Motor neuron (in vitro differentiated cells): Measurements from ENCODE around the gene PPL. TPM values are rescaled to one million over a fixed set of nuclear protein-coding genes. Genes with fewer than 3 reads are reported as not detected.

Experiments
- ATAC-seq, 8 experiments: fragments of 200-7000 bp; cut with Tn5 transposase; replicated peaks in 6 of 8; 2 replicates each; pipeline ENCODE4 v1.8.0; 2021; ENCODE audit warnings: mild to moderate bottlenecking in 8 of 8, moderate library complexity in 8 of 8
- H3K27ac ChIP-seq, 2 donors: fragments of 250-450 bp; sonication (Bioruptor Pico); 2 replicates each; pipeline ENCODE4 v1.9.0; 2021; ENCODE audit warnings: antibody characterized with exemption in 2 of 2, mild to moderate bottlenecking in 2 of 2, moderate library complexity in 1 of 2
- H3K4me1 ChIP-seq, 2 donors: fragments of 250-450 bp; sonication (Bioruptor Pico); replicated peaks in 1 of 2; 2 replicates each; pipeline ENCODE4 v1.6.1; 2021; ENCODE audit warnings: antibody characterized with exemption in 2 of 2, mild to moderate bottlenecking in 2 of 2, moderate library complexity in 1 of 2
- H3K4me3 ChIP-seq, 5 donors: fragments of 250-450 bp; sonication (Bioruptor Pico); 2 replicates each; pipeline ENCODE4 v1.9.0; 2021; ENCODE audit warnings: antibody characterized with exemption in 5 of 5, mild to moderate bottlenecking in 5 of 5, moderate library complexity in 4 of 5
- WGBS, 10 experiments: fragments of 450-650 bp; shearing (Covaris generic); methylation state at CpG; one replicate each; pipeline ENCODE4 v1.0.0; 2022; 5-methylcytosine and 5-hydroxymethylcytosine counted together
- in situ Hi-C, 9 experiments: fragments of 400-800 bp; cut with MboI; loops; one replicate each; pipeline ENCODE4 v1.15.0; 2021; ENCODE audit warnings: low sequenced_read_pairs in 9 of 9, low pct_unique_long_range_greater_than_20kb in 2 of 9; ENCODE audit not compliant: unreplicated experiment in 9 of 9
- total RNA-seq, 8 experiments: library from RNA; unstranded; fragments of 300-600 nt; gene quantifications; 2 replicates each; pipeline versions ENCODE4 v1.2.3 to v1.2.4, GENCODE V29; 2022

The PPL gene
- total RNA-seq, 8 experiments from 2014 or later = 0.92 to 357 (median 3.6) TPM

DNA sequence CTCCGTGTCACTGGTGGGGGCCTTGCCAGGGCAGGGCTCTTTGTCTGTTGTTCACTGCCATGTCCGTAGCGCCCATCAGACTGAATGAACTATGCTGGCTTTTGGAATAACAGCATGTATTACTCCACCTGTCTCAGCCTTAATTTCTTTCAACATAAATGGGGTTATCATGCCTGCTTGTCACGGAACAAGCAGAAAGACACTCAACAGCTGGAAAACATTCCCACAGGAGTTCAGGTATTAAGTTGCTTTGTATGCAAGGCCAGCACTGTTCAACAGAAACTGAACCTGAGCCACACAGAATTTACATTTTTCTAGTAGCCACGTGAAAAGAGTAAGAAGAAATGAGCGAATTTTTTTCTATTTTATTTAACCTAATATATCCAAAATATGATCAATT, 13.1 kb downstream of the PPL start:
- Histone ChIP-seq H3K4me1 (no peaks in the 10 kb centered on the region), H3K4me3 (no peak overlapping the region), H3K27ac (no peak overlapping the region)
- ATAC-seq = no peak
- 49 to 100% (median 71%) methylated on average over 2 to 6 of the region's 6 CpGs; no CpG with 5 or more reads in 2 of the 10 experiments for WGBS, 10 experiments
- in situ Hi-C loops = no loop called here

GRCh38 chr16:4922721-4923342, 14.1 kb downstream of the PPL start:
- H3K4me1 ChIP-seq = no peaks in the 10 kb centered on the region
- in situ Hi-C loops = no loop called here
- H3K27ac ChIP-seq = no peak overlapping the region
- 50 to 100% (median 73%) methylated on average over 1 to 11 of the region's 18 CpGs; no CpG with 5 or more reads in 2 of the 10 experiments for WGBS, 10 experiments
- peak in 1 of 8 experiments; percentile 30 for ATAC-seq
- no peak overlapping the region for H3K4me3 ChIP-seq

- Histone ChIP-seq H3K4me3 (no peak overlapping the region), H3K4me1 (no peaks in the 10 kb centered on the region), H3K27ac (no peak overlapping the region)
- in situ Hi-C loops = no loop called here
- WGBS, 10 experiments = 29 to 100% (median 65%) methylated on average over 2 to 5 of the region's 5 CpGs; no CpG with 5 or more reads in 6 of the 10 experiments
- ATAC-seq = no peak
These were observed 16.1 kb downstream of the PPL start for GRCh38 chr16:4920826-4921225.

DNA sequence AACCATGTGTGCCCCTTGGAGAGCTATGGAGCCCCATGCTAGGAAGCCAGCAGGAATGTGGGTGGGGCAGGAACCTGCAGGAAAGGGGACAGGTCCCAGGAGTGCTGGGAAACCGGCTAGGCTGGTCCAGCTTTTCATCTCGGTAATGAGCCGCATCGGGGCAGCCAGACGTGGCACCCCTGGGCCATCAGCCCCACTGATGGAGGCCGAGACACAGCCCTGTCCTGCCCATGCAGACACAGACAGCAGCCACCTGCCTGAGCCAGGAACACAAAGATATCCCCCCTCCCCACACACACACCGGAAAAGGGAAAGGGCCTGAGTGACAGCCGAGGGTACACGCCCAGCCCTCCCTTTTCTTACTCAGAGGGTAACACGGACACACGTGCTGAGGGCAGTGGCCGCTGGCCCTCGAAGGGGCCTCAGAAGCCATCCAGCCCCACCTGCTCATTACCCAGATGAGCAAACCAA, 18.1 kb downstream of the PPL start:
- Histone ChIP-seq H3K4me3 (no peak overlapping the region), H3K4me1 (no peaks in the 10 kb centered on the region), H3K27ac (no peak overlapping the region)
- peak in 2 of 8 experiments; percentile 17 to 42 for ATAC-seq
- WGBS, 10 experiments = 33 to 60% (median 38%) methylated on average over 1 to 4 of the region's 13 CpGs; no CpG with 5 or more reads in 7 of the 10 experiments
- in situ Hi-C loops = no loop called here

DNA sequence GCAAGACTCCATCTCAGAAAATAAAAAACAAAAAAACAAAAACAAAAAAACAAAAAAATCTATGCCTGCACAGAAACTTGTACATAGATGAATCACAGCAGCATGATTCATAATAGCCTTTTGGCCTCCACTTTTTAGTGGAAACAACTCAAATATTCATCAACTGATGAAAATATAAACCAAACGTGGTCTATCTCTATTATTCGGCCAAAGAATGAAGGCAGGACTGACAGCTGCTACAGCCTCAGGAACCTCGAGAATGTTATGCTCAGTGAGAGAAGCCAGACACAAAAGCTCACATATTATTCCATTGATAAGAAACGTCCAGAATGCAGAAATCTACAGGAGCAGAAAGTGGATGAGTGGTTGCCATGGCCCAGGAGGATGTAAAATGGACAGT, 19.8 kb downstream of the PPL start:
- WGBS, 10 experiments = 0 to 73% (median 36%) methylated on average over 3 to 4 of the region's 4 CpGs; no CpG with 5 or more reads in 2 of the 10 experiments
- H3K27ac ChIP-seq = no peak overlapping the region
- peak in 1 of 8 experiments; percentile 2 for ATAC-seq
- H3K4me3 ChIP-seq = no peak overlapping the region
- in situ Hi-C loops = no loop called here
- no peaks in the 10 kb centered on the region for H3K4me1 ChIP-seq

DNA sequence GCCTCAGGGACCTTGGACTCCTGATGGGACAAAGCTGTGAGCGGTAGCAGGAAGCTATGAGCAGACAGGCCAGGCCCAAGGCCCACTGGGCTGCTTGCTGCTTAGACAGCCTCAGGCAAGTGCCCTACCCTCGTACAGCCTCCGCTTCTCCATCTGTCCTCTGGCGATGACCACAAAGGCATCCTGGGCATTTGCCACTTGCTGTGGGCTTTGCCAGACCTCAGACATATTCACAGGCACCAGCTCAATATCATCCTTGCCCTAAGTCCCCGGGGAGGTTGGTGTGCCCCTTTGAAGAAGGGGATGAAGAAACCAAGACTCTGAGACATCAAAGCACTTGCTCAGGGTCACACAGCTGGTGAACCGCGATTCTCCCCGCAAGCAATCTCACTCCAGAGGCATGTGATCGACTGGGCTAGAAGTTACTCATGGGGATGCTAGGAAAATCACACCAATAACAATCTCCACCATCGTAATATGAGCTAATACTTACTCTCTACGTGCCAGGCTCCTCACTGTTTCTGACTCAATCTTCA, 21.7 kb downstream of the PPL start:
- H3K4me3 ChIP-seq = no peak overlapping the region
- WGBS, 10 experiments = 29 to 80% (median 69%) methylated on average over 1 to 9 of the region's 11 CpGs; no CpG with 5 or more reads in 4 of the 10 experiments
- peak in 2 of 8 experiments; percentile 33 to 43 for ATAC-seq
- H3K4me1 ChIP-seq = no peaks in the 10 kb centered on the region
- no peak overlapping the region for H3K27ac ChIP-seq
- in situ Hi-C loops = no loop called here

DNA sequence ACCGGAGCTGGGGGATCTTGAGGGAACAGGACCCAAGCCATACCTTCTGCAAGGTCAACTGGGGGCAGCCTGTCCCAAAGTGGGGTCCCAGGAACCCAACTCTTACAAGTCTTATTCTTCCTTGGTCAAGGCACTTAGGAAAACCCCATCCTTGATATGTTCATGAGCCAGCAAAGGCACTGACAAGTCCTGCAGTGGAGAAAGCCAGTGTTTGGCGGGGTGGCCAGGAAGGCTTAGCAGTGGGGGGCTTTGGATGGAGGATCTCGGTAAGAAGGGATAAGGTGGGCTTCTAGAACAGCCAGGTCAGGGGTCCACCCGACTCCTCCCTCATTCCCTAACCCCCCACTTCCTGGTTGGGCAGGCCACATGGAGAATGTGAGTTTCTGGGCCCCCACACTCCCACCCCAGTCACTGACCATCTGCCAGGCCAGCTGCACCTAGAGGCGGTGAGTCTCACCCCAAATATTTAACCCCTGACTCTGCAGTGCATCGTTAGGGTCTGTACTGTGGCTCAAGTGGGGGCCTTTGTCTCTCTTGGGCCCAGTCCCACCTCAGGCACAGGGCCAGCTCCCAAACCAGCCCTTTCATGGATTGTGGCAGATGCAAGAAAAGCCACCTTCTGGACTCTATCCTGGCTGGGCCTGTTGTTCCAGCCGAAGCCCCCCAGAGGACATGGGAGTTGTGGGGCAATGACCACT, 22.3 kb downstream of the PPL start:
- no peak overlapping the region for H3K4me3 ChIP-seq
- 80 to 88% (median 84%) methylated on average over 1 to 5 of the region's 7 CpGs; no CpG with 5 or more reads in 6 of the 10 experiments for WGBS, 10 experiments
- no peak overlapping the region for H3K27ac ChIP-seq
- no peaks in the 10 kb centered on the region for H3K4me1 ChIP-seq
- in situ Hi-C loops = no loop called here
- no peak for ATAC-seq

- ATAC-seq = no peak
- in situ Hi-C loops = no loop called here
- 82 to 100% (median 93%) methylated on average over 1 to 5 of the region's 15 CpGs; no CpG with 5 or more reads in 3 of the 10 experiments for WGBS, 10 experiments
These were observed 23.0 kb downstream of the PPL start for GRCh38 chr16:4913774-4914525.

DNA sequence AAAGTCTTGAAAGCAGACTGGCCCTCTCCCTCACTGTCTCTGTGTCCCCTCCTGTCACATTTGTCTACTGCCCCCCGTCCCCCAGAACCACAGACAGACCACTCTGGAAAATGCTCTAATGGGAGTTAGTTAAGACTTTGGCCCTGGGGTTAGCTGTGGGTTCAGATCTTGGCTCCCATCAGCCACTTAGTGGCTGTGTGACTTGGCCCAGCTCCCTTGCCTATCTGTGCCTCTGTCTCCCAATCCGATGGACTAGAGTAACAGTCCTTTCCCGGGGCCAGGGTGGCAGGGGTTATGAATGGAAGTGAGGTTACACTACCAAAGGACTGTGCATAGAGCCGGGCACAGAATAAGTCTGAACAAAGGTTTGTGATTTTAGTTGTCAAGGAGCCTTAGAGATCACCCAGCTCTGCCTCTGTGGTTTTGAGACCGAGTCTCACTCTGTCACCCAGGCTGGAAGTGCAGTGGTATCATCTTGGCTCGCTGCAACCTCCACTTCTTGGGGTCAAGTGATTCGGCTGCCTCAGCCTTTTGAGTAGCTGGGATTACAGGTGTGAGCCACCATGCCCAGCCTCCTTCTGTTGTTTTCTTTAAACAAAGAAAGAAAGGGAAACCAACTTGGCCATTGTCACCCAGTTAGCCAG, 23.7 kb downstream of the PPL start:
- peak in 1 of 8 experiments; percentile 28 for ATAC-seq
- in situ Hi-C loops = no loop called here
- WGBS, 10 experiments = 46 to 92% (median 66%) methylated on average over 2 to 5 of the region's 7 CpGs; no CpG with 5 or more reads in 4 of the 10 experiments
- Histone ChIP-seq H3K4me1 (no peaks in the 10 kb centered on the region), H3K4me3 (no peak overlapping the region), H3K27ac (no peak overlapping the region)

More at GRCh38 chr16:4913774-4914525, 23.0 kb downstream of the PPL start:
- no peak overlapping the region for H3K4me3 ChIP-seq
- no peak overlapping the region for H3K27ac ChIP-seq
- no peaks in the 10 kb centered on the region for H3K4me1 ChIP-seq

GRCh38 chr16:4911970-4912386, 25.0 kb downstream of the PPL start:
- Histone ChIP-seq H3K4me3 (no peak overlapping the region), H3K27ac (no peak overlapping the region), H3K4me1 (no peaks in the 10 kb centered on the region)
- 0 to 100% (median 64%) methylated on average over 1 to 6 of the region's 6 CpGs; no CpG with 5 or more reads in 1 of the 10 experiments for WGBS, 10 experiments
- peak in 3 of 8 experiments; percentile 82 to 91 (median 88) for ATAC-seq
- in situ Hi-C loops = no loop called here

- WGBS, 10 experiments = 77 to 100% (median 100%) methylated on average over 1 to 4 of the region's 12 CpGs; no CpG with 5 or more reads in 7 of the 10 experiments
- in situ Hi-C loops = no loop called here
- no peak for ATAC-seq
These were observed 26.1 kb downstream of the PPL start for GRCh38 chr16:4910828-4911227.

DNA sequence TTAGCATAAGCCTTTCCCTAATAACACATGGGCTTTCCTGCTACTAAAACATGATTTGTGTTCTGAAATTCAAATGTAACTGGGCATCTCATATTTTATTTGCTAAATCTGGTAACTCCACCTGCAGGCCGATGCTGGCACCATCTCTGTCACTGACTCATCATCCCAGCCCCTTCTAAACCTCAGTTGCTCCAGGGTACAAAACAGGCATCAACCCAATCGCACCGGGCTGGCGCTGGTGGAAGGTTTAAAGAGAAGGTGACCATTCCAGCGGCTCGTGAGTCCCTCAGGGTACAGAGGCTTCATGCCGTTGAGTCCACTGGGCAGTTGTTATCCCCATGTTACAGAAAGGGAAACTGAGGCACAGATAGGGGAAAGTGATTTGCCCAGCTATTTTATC, 27.1 kb downstream of the PPL start:
- no peak for ATAC-seq
- in situ Hi-C loops = no loop called here
- Histone ChIP-seq H3K27ac (no peak overlapping the region), H3K4me1 (no peaks in the 10 kb centered on the region), H3K4me3 (no peak overlapping the region)
- 0 to 100% (median 93%) methylated on average over 1 to 7 of the region's 7 CpGs for WGBS, 10 experiments

More at GRCh38 chr16:4910828-4911227, 26.1 kb downstream of the PPL start:
- Histone ChIP-seq H3K4me1 (no peaks in the 10 kb centered on the region), H3K4me3 (no peak overlapping the region), H3K27ac (no peak overlapping the region)
